Uterus (tissue), 2 donors: ENCODE results near the gene CDADC1.

Experiments used
- CTCF ChIP-seq, 4 experiments: fragments of 200-600 bp in 2 of 4; fragments of 450-650 bp in 2 of 4; sonication (generic) in 2 of 4; IDR thresholded peaks; one replicate each; pipeline ENCODE4 v1.5.1; 2016 to 2019; ENCODE audit warnings: antibody characterized with exemption in 4 of 4, mild to moderate bottlenecking in 2 of 4, moderate library complexity in 1 of 4
- POLR2A ChIP-seq, 2 donors: fragments of 450-650 bp; IDR thresholded peaks; one replicate each; pipeline ENCODE4 v1.6.1; 2016; ENCODE audit warnings: antibody characterized with exemption in 2 of 2, mild to moderate bottlenecking in 1 of 2, moderate library complexity in 1 of 2

GRCh38 chr13:49311816-49312215, 64.1 kb downstream of the CDADC1 start:
- TF ChIP-seq CTCF (IDR thresholded peaks at IDR 0.05) (no peak), POLR2A (IDR thresholded peaks at IDR 0.05) (no peak)
